Panc1 (cell line): Measurements from ENCODE around the gene AFF4. TPM values are rescaled to one million over a fixed set of nuclear protein-coding genes. Genes with fewer than 3 reads are reported as not detected.

ENCODE experiments used
- ATAC-seq: fragments of 200-7000 bp; cut with Tn5 transposase; 2 replicates; pipeline ENCODE4 v1.9.1; 2020; ENCODE audit warnings: mild to moderate bottlenecking, moderate library complexity
- BruUV-seq: library from RNA; stranded (reverse); fragments of 400-500 nt; replicated peaks from 2 replicates; lab custom pipeline; 2021; lab: Mats Ljungman, UMichigan
- CTCF ChIA-PET: fragments of 300-600 bp; sonication (Branson Sonifier 250); formaldehyde crosslinking; loops from one replicate; lab custom pipeline; 2022; ENCODE audit warnings: antibody characterized with exemption; lab: Charles Lee
- POLR2A ChIA-PET: fragments of 300-600 bp; sonication (Branson Sonifier 250); formaldehyde crosslinking; loops from one replicate; lab custom pipeline; 2022; ENCODE audit warnings: antibody characterized with exemption; lab: Charles Lee
- DNase-seq: peaks from one replicate; pipeline ENCODE4 v3.0.0-alpha.2; 2010; ENCODE audit warnings: low read depth, low spot score
- H3K27ac ChIP-seq: 2 replicates; pipeline ENCODE4 v1.5.1; 2011; ENCODE audit warnings: mild to moderate bottlenecking, low read length, inconsistent platforms
- H3K27me3 ChIP-seq: fragments of 200-500 bp; sonication (Bioruptor generic); 2 replicates; pipeline ENCODE4 v1.6.0; 2014; ENCODE audit warnings: low read length, inconsistent platforms; ENCODE audit not compliant: control insufficient read depth, insufficient read depth
- H3K36me3 ChIP-seq: fragments of 200-500 bp; sonication (Bioruptor generic); 2 replicates; pipeline ENCODE4 v1.5.1; 2014; ENCODE audit warnings: inconsistent platforms, mild to moderate bottlenecking, low read length, moderate library complexity; ENCODE audit not compliant: control insufficient read depth, insufficient read depth
- H3K4me1 ChIP-seq: 2 replicates; pipeline ENCODE4 v1.5.1; 2011; ENCODE audit warnings: inconsistent platforms, mild to moderate bottlenecking, low read length, moderate library complexity; ENCODE audit not compliant: control insufficient read depth, insufficient read depth
- H3K4me3 ChIP-seq, 2 experiments: 2 replicates each; pipeline ENCODE4 v1.5.1; 2011 to 2012; ENCODE audit warnings: low read depth in 2 of 2, low read length in 2 of 2, mild to moderate bottlenecking in 2 of 2, inconsistent platforms in 1 of 2, moderate library complexity in 1 of 2
- H3K9me3 ChIP-seq: fragments of 200-500 bp; sonication (Bioruptor generic); 2 replicates; pipeline ENCODE4 v1.5.1; 2014; ENCODE audit warnings: low read depth, mild to moderate bottlenecking, inconsistent platforms, low read length, moderate library complexity; ENCODE audit not compliant: control insufficient read depth, insufficient read depth
- CTCF ChIP-seq: fragments of 450-650 bp; IDR thresholded peaks from 2 replicates; pipeline ENCODE4 v1.5.1; 2017; ENCODE audit warnings: mild to moderate bottlenecking
- POLR2AphosphoS5 ChIP-seq: IDR thresholded peaks from 2 replicates; pipeline ENCODE4 v1.6.1; 2012; ENCODE audit warnings: mild to moderate bottlenecking, low read depth, low read length, moderate library complexity
- REST ChIP-seq, 2 experiments: IDR thresholded peaks; 2 replicates each; pipeline ENCODE4 v1.6.1; 2011 to 2012; ENCODE audit warnings: low read depth in 2 of 2, control low read depth in 1 of 2, low read length in 1 of 2, mild to moderate bottlenecking in 1 of 2, moderate library complexity in 1 of 2; ENCODE audit not compliant: insufficient read depth in 1 of 2
- SIN3A ChIP-seq: IDR thresholded peaks from 2 replicates; pipeline ENCODE4 v1.6.1; 2012; ENCODE audit warnings: low read depth, mild to moderate bottlenecking, low read length, moderate library complexity, borderline replicate concordance; ENCODE audit not compliant: insufficient read depth
- TCF7L2 ChIP-seq: IDR thresholded peaks from 2 replicates; pipeline ENCODE4 v1.6.1; 2011; ENCODE audit warnings: mild to moderate bottlenecking, low read depth, low read length, inconsistent platforms
- in situ Hi-C: cut with HindIII; loops from 2 replicates; pipeline ENCODE4 v1.10.0; 2016; ENCODE audit warnings: low sequenced_read_pairs, low pct_unique_long_range_greater_than_20kb
- intact Hi-C: fragments of 100-400 bp; cut with micrococcal nuclease; formaldehyde crosslinking; loops from one replicate; pipeline ENCODE4 v1.10.0; 2022; ENCODE audit not compliant: unreplicated experiment
- total RNA-seq: library from RNA; stranded (reverse); gene quantifications from one replicate; pipeline ENCODE4 v1.2.1, GENCODE V29; 2021; ENCODE audit not compliant: unreplicated experiment

AFF4 gene
- total RNA-seq, 1 experiment from 2014 or later: 78.3 TPM

- Histone ChIP-seq H3K27me3 (no peaks in the 10 kb centered on the region), H3K36me3 (no peaks in the 10 kb centered on the region), H3K4me3 (no peak overlapping the region), H3K27ac (no peak overlapping the region), H3K9me3 (no peaks in the 10 kb centered on the region), H3K4me1 (no peaks in the 10 kb centered on the region)
- in situ Hi-C loops: no loop called here
- TF ChIP-seq TCF7L2: no peak
- TF ChIP-seq SIN3A: no peak
- no peak for TF ChIP-seq REST (IDR thresholded peaks at IDR 0.05; ENCODE audit: insufficient read depth in 1 of 2, low read depth in 2 of 2, low read length in 1 of 2)
- no peak for TF ChIP-seq CTCF
- POLR2A ChIA-PET: no interaction called here
- ATAC-seq (no peak), DNase-seq (no peak)
- intact Hi-C loops: no loop called here
- CTCF ChIA-PET: no interaction called here
- no TSS peak for BruUV-seq
Observed at GRCh38 chr5:132840313-132840712, 123.1 kb downstream of the AFF4 start.

- Histone ChIP-seq H3K9me3 (no peaks in the 10 kb centered on the region), H3K27ac (no peak overlapping the region), H3K36me3 (no peaks in the 10 kb centered on the region), H3K27me3 (no peaks in the 10 kb centered on the region), H3K4me3 (no peak overlapping the region), H3K4me1 (no peaks in the 10 kb centered on the region)
- DNase-seq (no peak), ATAC-seq (no peak)
- in situ Hi-C loops (no loop called here), intact Hi-C loops (no loop called here)
- TF ChIP-seq REST (IDR thresholded peaks at IDR 0.05; ENCODE audit: insufficient read depth in 1 of 2, low read depth in 2 of 2, low read length in 1 of 2): no peak
- TF ChIP-seq POLR2AphosphoS5: no peak
- TF ChIP-seq SIN3A: no peak
- no peak for TF ChIP-seq TCF7L2
- no peak for TF ChIP-seq CTCF
- BruUV-seq: no TSS peak
- POLR2A ChIA-PET: no interaction called here
- CTCF ChIA-PET: interaction anchor here (0.5 kb wide), 1 partner anchor 27 kb away, joined by 3 read pairs; the partner anchor contains the start of gene UQCRQ
Observed at GRCh38 chr5:132839426-132840301, 123.8 kb downstream of the AFF4 start.
